SK-N-SH (cell line): ENCODE measurements around the gene MEIS2. TPM values are rescaled to one million over a fixed set of nuclear protein-coding genes. Genes with fewer than 3 reads are reported as not detected.

Experiments used
- CTCF ChIA-PET: fragments of 300-600, 350-600 bp; formaldehyde crosslinking; extraction: SDS; loops from one replicate; lab custom pipeline; 2021; lab: Yijun Ruan, JAX
- POLR2A ChIA-PET: fragments of 350-600 bp; sonication (Branson Sonifier 250); formaldehyde crosslinking; extraction: SDS; loops from one replicate; lab custom pipeline; 2020; ENCODE audit warnings: antibody characterized with exemption, inconsistent platforms; lab: Yijun Ruan, JAX
- DNase-seq: peaks from one replicate; pipeline ENCODE4 v3.0.0; 2012
- H2AFZ ChIP-seq: fragments of 200-600 bp; sonication (generic); 2 replicates; pipeline ENCODE4 v1.8.1; 2016; ENCODE audit warnings: antibody characterized with exemption, mild to moderate bottlenecking, low read depth
- H3F3A ChIP-seq: fragments of 200-600 bp; sonication (generic); replicated peaks from 2 replicates; pipeline ENCODE3; 2016; ENCODE audit warnings: antibody characterized with exemption, mild to moderate bottlenecking; ENCODE audit not compliant: insufficient read depth
- H3K27ac ChIP-seq, 2 experiments: fragments of 200-500 bp in 1 of 2; fragments of 200-600 bp in 1 of 2; sonication (Bioruptor generic) in 1 of 2; sonication (generic), shearing (Covaris generic) in 1 of 2; 2 replicates each; pipeline versions ENCODE4 v1.5.1 to v1.6.1; 2014 to 2016; ENCODE audit warnings: low read depth in 2 of 2, inconsistent platforms in 1 of 2, low read length in 1 of 2, mild to moderate bottlenecking in 1 of 2, mixed read lengths in 1 of 2
- H3K27me3 ChIP-seq: fragments of 200-600 bp; sonication (generic), shearing (Covaris generic); 2 replicates; pipeline ENCODE4 v1.6.1; 2016; ENCODE audit warnings: mixed run types; ENCODE audit not compliant: insufficient read depth
- H3K36me3 ChIP-seq, 2 experiments: fragments of 200-500 bp in 1 of 2; fragments of 200-600 bp in 1 of 2; sonication (Bioruptor generic) in 1 of 2; sonication (generic) in 1 of 2; replicated peaks in 1 of 2; 2 replicates each; pipeline versions ENCODE3 to v1.5.1; 2014 to 2016; ENCODE audit warnings: low read length in 1 of 2, mild to moderate bottlenecking in 1 of 2; ENCODE audit not compliant: insufficient read depth in 2 of 2, control insufficient read depth in 1 of 2
- H3K4me1 ChIP-seq, 2 experiments: fragments of 200-500 bp in 1 of 2; fragments of 200-600 bp in 1 of 2; sonication (Bioruptor generic) in 1 of 2; sonication (generic), shearing (Covaris generic) in 1 of 2; 2 replicates each; pipeline versions ENCODE4 v1.5.1 to v1.6.1; 2014 to 2016; ENCODE audit warnings: low read depth in 1 of 2, low read length in 1 of 2, mixed run types in 1 of 2; ENCODE audit not compliant: insufficient read depth in 2 of 2, control insufficient read depth in 1 of 2
- H3K4me2 ChIP-seq: fragments of 200-600 bp; sonication (generic), shearing (Covaris generic); 2 replicates; pipeline ENCODE4 v1.6.1; 2017; ENCODE audit warnings: mixed run types
- H3K4me3 ChIP-seq, 2 experiments: fragments of 200-500 bp in 1 of 2; fragments of 200-600 bp in 1 of 2; sonication (Bioruptor generic) in 1 of 2; sonication (generic), shearing (Covaris generic) in 1 of 2; 2 replicates each; pipeline versions ENCODE4 v1.5.1 to v1.8.1; 2014 to 2016; ENCODE audit warnings: low read depth in 2 of 2, inconsistent platforms in 1 of 2, low read length in 1 of 2, mild to moderate bottlenecking in 1 of 2, mixed read lengths in 1 of 2, moderate library complexity in 1 of 2
- H3K79me2 ChIP-seq: fragments of 200-600 bp; sonication (generic); 2 replicates; pipeline ENCODE4 v1.8.1; 2017; ENCODE audit warnings: mild to moderate bottlenecking; ENCODE audit not compliant: insufficient read depth
- H3K9ac ChIP-seq: fragments of 200-600 bp; sonication (generic); 2 replicates; pipeline ENCODE4 v1.6.1; 2017; ENCODE audit warnings: mixed run types
- H3K9me2 ChIP-seq: fragments of 200-600 bp; sonication (generic); 2 replicates; pipeline ENCODE4 v1.6.1; 2017; ENCODE audit warnings: mixed run types
- H3K9me3 ChIP-seq: fragments of 200-600 bp; sonication (generic); 2 replicates; pipeline ENCODE4 v1.6.1; 2017; ENCODE audit warnings: mixed run types, mild to moderate bottlenecking, moderate library complexity
- H4K20me1 ChIP-seq: fragments of 200-600 bp; sonication (generic); 2 replicates; pipeline ENCODE4 v1.6.1; 2017; ENCODE audit warnings: mild to moderate bottlenecking, mixed run types; ENCODE audit not compliant: insufficient read depth
- ELF1 ChIP-seq: IDR thresholded peaks from 2 replicates; pipeline ENCODE4 v1.4.0; 2012
- EP300 ChIP-seq, 2 experiments: IDR thresholded peaks; 2 replicates each; pipeline versions ENCODE4 v1.4.0 to v1.6.1; 2012; ENCODE audit warnings: borderline replicate concordance in 1 of 2, low read depth in 1 of 2, low read length in 1 of 2
- FOSL2 ChIP-seq: IDR thresholded peaks from 2 replicates; pipeline ENCODE4 v1.4.0; 2012; ENCODE audit warnings: low read depth, mild to moderate bottlenecking, moderate library complexity, borderline replicate concordance
- FOXJ3 ChIP-seq: sonication (generic); formaldehyde crosslinking; IDR thresholded peaks from 2 replicates; pipeline ENCODE4 v1.5.1; 2020; ENCODE audit warnings: mild to moderate bottlenecking, missing genetic modification reagents
- GATA2 ChIP-seq: sonication (generic); formaldehyde crosslinking; IDR thresholded peaks from 2 replicates; pipeline ENCODE4 v1.5.0; 2020; ENCODE audit warnings: mild to moderate bottlenecking, missing genetic modification reagents
- JUND ChIP-seq: IDR thresholded peaks from 2 replicates; pipeline ENCODE4 v1.4.0; 2012
- MEF2A ChIP-seq: IDR thresholded peaks from 2 replicates; pipeline ENCODE4 v1.4.0; 2012; ENCODE audit warnings: low read depth, borderline replicate concordance
- NFIC ChIP-seq: IDR thresholded peaks from 2 replicates; pipeline ENCODE4 v1.4.0; 2012; ENCODE audit warnings: borderline replicate concordance
- POLR2AphosphoS5 ChIP-seq: IDR thresholded peaks from 2 replicates; pipeline ENCODE4 v1.6.1; 2012; ENCODE audit warnings: low read depth, low read length
- RAD21 ChIP-seq: IDR thresholded peaks from 2 replicates; pipeline ENCODE4 v1.6.1; 2012; ENCODE audit warnings: mild to moderate bottlenecking, low read length
- RCOR1 ChIP-seq: fragments of 150-350 bp; IDR thresholded peaks from 2 replicates; pipeline ENCODE4 v1.6.1; 2017; ENCODE audit warnings: antibody characterized with exemption, low read length
- RFX5 ChIP-seq: IDR thresholded peaks from 2 replicates; pipeline ENCODE4 v1.6.1; 2012; ENCODE audit warnings: mild to moderate bottlenecking, improper control_type of control experiment, low read length
- RXRA ChIP-seq: IDR thresholded peaks from 2 replicates; pipeline ENCODE4 v1.4.0; 2012; ENCODE audit warnings: low read depth, mild to moderate bottlenecking, borderline replicate concordance
- TAF1 ChIP-seq: IDR thresholded peaks from 2 replicates; pipeline ENCODE4 v1.6.1; 2012; ENCODE audit warnings: low read depth, mild to moderate bottlenecking, low read length, moderate library complexity, borderline replicate concordance
- TCF12 ChIP-seq: IDR thresholded peaks from 2 replicates; pipeline ENCODE4 v1.4.0; 2012
- polyA plus RNA-seq, 3 experiments: library from polyadenylated mRNA; depleted of rRNA; stranded (reverse); fragments of >200 nt; gene quantifications; 2 replicates each; pipeline ENCODE4 v1.2.3, GENCODE V29; 2012
- TF ChIP-seq, protein P1 (sequence below): IDR thresholded peaks from 2 replicates; pipeline ENCODE4 v1.4.0; 2012; ENCODE audit warnings: low read depth, borderline replicate concordance
- TF ChIP-seq, protein P2 (sequence below): fragments of 150-350 bp; IDR thresholded peaks from 2 replicates; pipeline ENCODE4 v1.6.1; 2017; ENCODE audit warnings: antibody characterized with exemption, low read length, low read depth, borderline replicate concordance
- TF ChIP-seq, protein P3 (sequence below): IDR thresholded peaks from 2 replicates; pipeline ENCODE4; 2012

MEIS2 gene
- polyA plus RNA-seq, 1 of the 3 experiments (the other 2 are of a cell fraction), result 146 TPM

DNA sequence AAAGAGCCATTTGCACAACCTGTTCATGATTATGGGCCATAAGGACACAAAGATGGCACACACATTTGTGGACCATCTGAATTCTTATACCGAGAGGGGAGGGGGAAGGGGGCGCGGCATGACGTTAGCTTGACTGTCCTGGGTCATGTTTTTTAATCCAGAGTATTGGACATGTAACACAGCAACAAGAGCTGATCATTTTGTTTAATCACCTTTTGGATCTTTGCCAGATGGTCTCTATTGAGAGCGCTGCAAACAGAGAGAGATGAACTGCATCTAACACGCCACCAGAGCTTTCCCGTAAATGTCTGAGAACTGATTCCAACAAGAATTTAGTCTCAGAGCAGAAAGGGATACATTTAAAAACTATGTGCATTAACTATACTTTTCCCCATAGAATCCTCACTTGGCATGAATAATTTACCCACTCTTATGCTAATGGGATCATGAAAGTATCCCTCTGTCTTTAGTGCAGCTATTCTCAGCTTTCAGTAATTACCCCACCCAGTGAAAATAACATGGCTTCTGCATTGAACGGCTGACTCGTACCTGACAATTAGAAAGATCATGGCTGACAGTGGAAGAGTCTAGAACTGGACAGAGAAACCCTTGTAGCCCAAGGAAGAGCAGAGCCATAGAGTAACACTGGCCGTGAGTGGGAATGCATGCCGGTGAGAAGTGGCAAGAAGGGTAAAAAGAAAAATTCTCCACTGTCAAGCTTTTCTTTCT lies 22.6 kb downstream of the MEIS2 start (continued):
- TF ChIP-seq, protein P1, sequence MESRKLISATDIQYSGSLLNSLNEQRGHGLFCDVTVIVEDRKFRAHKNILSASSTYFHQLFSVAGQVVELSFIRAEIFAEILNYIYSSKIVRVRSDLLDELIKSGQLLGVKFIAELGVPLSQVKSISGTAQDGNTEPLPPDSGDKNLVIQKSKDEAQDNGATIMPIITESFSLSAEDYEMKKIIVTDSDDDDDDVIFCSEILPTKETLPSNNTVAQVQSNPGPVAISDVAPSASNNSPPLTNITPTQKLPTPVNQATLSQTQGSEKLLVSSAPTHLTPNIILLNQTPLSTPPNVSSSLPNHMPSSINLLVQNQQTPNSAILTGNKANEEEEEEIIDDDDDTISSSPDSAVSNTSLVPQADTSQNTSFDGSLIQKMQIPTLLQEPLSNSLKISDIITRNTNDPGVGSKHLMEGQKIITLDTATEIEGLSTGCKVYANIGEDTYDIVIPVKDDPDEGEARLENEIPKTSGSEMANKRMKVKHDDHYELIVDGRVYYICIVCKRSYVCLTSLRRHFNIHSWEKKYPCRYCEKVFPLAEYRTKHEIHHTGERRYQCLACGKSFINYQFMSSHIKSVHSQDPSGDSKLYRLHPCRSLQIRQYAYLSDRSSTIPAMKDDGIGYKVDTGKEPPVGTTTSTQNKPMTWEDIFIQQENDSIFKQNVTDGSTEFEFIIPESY, result no peak
- no peak for TF ChIP-seq ELF1
- TF ChIP-seq NFIC, result no peak
- TF ChIP-seq POLR2AphosphoS5, result no peak
- TF ChIP-seq RAD21, result no peak
- TF ChIP-seq, protein P2, sequence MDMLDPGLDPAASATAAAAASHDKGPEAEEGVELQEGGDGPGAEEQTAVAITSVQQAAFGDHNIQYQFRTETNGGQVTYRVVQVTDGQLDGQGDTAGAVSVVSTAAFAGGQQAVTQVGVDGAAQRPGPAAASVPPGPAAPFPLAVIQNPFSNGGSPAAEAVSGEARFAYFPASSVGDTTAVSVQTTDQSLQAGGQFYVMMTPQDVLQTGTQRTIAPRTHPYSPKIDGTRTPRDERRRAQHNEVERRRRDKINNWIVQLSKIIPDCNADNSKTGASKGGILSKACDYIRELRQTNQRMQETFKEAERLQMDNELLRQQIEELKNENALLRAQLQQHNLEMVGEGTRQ, result no peak
- no peak for TF ChIP-seq RCOR1
- no peak for TF ChIP-seq RXRA
- no peak for TF ChIP-seq EP300 (IDR thresholded peaks at IDR 0.05; ENCODE audit: borderline replicate concordance in 1 of 2, low read depth in 1 of 2, low read length in 1 of 2)
- no peak for TF ChIP-seq RFX5
- no peak for TF ChIP-seq GATA2 (CRISPR knock-in tag)
- no peak for TF ChIP-seq TAF1

DNA sequence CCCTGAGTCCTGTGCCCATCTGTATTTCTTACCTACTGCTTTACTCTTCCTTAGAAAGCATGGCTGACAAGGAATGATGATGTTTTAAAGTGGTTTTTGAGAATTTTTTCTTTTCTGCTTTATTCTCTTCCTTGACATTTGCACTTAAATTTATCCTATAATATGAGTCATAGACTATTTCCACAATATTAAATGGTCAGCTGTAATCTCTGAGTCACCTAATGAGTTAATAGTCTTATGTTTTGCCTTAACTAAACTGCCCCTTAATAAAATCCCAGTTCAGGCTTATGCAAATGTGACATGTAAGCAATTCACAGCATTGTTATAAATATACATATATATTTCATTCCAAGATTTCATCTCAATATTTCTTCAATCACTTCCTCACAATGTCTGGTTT lies 23.8 kb downstream of the MEIS2 start:
- no peak overlapping the region for H3K9ac ChIP-seq
- no peak for DNase-seq
- no peak overlapping the region for H3K4me3 ChIP-seq
- ChIA-PET CTCF (interaction anchor here (1.1 to 1.3 kb wide), 2 partner anchors 16 to 37 kb away, joined by 3 read pairs; no protein-coding TSS in a partner anchor), POLR2A (interaction anchor here (0.6 kb wide), 1 partner anchor 794 kb away, joined by 3 read pairs; no protein-coding TSS in a partner anchor)
- no peak overlapping the region for H2AFZ ChIP-seq
- H3K9me2 ChIP-seq, result no peaks in the 10 kb centered on the region
- H3K27ac ChIP-seq, result peak overlapping the region; percentile 65 to 68
- TF ChIP-seq FOSL2 (peak; percentile 73), MEF2A (0 out of 2 replicates have a peak, but pooled peaks have one; percentile 23), FOXJ3 (CRISPR knock-in tag) (no peak), JUND (peak; percentile 53), TCF12 (peak; percentile 43; the same call in 1 of the 2 replicates), POLR2AphosphoS5 (no peak; the same call in 1 of the 2 replicates)
- TF ChIP-seq, protein P3, sequence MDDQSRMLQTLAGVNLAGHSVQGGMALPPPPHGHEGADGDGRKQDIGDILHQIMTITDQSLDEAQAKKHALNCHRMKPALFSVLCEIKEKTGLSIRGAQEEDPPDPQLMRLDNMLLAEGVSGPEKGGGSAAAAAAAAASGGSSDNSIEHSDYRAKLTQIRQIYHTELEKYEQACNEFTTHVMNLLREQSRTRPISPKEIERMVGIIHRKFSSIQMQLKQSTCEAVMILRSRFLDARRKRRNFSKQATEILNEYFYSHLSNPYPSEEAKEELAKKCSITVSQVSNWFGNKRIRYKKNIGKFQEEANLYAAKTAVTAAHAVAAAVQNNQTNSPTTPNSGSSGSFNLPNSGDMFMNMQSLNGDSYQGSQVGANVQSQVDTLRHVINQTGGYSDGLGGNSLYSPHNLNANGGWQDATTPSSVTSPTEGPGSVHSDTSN, result peak; percentile 44
- no peaks in the 10 kb centered on the region for H3K9me3 ChIP-seq
- peaks cover 58% of the 10 kb centered on the region for H4K20me1 ChIP-seq
- peaks cover 97% of the 10 kb centered on the region for H3K79me2 ChIP-seq
- H3K36me3 ChIP-seq, result peaks cover 82 to 99% of the 10 kb centered on the region in 2 experiments
- H3K4me2 ChIP-seq, result no peak overlapping the region
- H3K27me3 ChIP-seq, result no peaks in the 10 kb centered on the region
- peaks cover 24% of the 10 kb centered on the region for H3F3A ChIP-seq
- peaks cover 22 to 56% of the 10 kb centered on the region in 2 experiments; a peak in 3 of 4 replicates for H3K4me1 ChIP-seq
